Measurements from ENCODE around the gene NPIPB2. TPM values are rescaled to one million over a fixed set of nuclear protein-coding genes. Genes with fewer than 3 reads are reported as not detected.

Gene NPIPB2
- total RNA-seq, 4 donors from 2014 or later = 1.4 to 5.9 (median 4.1) TPM

DNA sequence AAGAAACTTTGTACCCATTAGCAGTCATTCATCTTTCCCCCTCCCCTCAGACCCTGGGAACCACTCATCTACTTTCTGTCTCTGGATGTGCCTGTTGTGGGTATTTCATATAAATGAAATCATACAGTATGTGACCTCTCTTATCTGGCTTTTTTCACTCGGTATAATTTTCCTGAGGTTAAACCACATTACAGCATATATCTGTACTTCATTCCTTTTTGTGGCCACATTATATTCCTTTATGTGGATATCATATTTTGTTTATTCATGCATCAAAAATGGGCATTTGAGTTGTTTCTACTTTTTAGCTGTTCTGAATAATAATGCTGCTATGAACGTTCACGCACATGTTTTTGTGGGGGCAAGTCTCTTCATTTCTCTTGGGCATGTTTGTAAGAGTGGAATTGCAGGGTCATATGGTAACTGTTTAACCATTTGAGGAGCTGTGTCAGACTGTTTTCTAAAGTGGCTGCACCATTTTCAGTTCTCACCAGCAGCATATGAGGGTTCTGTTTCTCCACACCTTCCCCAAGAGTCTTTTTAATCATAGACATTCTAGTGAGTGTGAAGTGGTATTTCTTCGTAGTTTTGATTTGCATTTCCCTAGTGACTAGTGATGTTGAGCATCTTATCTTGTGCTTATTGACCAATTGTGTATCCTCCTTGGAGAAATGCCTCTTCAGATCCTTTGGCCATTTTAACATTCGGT lies 38.4 kb upstream of the NPIPB2 start:
- Histone ChIP-seq H3K27ac (no peak overlapping the region), H3K4me1 (peaks cover 0 to 27% (median 6%) of the 10 kb centered on the region in 3 donors), H3K9me3 (no peaks in the 10 kb centered on the region), H3K4me3 (no peak overlapping the region), H3K27me3 (no peaks in the 10 kb centered on the region), H3K36me3 (no peaks in the 10 kb centered on the region)
- WGBS, 2 donors (ENCODE audit: low coverage in 1 of 2) = 74 to 82% methylated on average over 4 to 5 of the region's 5 CpGs
- TF ChIP-seq, protein P1, sequence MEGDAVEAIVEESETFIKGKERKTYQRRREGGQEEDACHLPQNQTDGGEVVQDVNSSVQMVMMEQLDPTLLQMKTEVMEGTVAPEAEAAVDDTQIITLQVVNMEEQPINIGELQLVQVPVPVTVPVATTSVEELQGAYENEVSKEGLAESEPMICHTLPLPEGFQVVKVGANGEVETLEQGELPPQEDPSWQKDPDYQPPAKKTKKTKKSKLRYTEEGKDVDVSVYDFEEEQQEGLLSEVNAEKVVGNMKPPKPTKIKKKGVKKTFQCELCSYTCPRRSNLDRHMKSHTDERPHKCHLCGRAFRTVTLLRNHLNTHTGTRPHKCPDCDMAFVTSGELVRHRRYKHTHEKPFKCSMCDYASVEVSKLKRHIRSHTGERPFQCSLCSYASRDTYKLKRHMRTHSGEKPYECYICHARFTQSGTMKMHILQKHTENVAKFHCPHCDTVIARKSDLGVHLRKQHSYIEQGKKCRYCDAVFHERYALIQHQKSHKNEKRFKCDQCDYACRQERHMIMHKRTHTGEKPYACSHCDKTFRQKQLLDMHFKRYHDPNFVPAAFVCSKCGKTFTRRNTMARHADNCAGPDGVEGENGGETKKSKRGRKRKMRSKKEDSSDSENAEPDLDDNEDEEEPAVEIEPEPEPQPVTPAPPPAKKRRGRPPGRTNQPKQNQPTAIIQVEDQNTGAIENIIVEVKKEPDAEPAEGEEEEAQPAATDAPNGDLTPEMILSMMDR (IDR thresholded peaks at IDR 0.05) = no peak
- TF ChIP-seq POLR2A (IDR thresholded peaks at IDR 0.05) = no peak
- no peak for ATAC-seq

DNA sequence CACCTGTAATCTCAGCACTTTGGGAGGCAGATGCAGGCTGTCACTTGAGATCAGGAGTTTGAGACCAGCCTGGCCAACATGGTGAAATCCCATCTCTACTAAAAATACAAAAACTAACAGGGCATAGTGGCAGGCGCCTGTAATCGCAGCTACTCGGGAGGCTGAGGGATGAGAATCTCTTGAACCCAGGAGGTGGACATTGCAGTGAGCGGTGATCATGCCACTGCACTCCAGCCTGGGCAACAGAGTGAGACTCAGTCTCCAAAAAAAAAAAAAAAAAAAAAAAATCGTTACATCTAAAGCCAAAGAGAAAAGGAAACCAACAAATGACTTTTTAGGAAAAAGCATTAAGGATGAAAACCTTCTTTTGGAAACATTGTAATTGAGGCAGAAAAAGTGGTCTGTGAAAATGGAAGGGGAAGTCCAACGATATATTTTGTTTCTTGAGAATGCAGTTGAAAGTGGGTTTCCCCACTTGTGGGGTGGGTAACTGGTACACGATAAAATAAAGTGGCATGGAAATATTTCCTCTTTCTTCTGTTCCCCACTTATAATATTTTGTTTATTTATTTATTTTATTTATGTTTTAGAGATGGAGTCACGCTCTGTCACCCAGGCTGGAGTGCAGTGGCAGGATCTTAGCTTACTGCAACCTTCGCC lies 37.3 kb upstream of the NPIPB2 start:
- Histone ChIP-seq H3K27ac (peak overlapping the region in 1 of 4 donors; percentile 86), H3K4me1 (peaks cover 0 to 28% (median 6%) of the 10 kb centered on the region in 3 donors), H3K36me3 (peaks cover 0 to 2% of the 10 kb centered on the region in 2 donors), H3K4me3 (no peak overlapping the region), H3K27me3 (no peaks in the 10 kb centered on the region), H3K9me3 (no peaks in the 10 kb centered on the region)
- ATAC-seq = no peak
- TF ChIP-seq POLR2AphosphoS5 (IDR thresholded peaks at IDR 0.05) (no peak), POLR2A (IDR thresholded peaks at IDR 0.05) (no peak)
- WGBS, 2 donors (ENCODE audit: low coverage in 1 of 2) = 78 to 84% methylated on average over 6 to 9 of the region's 9 CpGs

DNA sequence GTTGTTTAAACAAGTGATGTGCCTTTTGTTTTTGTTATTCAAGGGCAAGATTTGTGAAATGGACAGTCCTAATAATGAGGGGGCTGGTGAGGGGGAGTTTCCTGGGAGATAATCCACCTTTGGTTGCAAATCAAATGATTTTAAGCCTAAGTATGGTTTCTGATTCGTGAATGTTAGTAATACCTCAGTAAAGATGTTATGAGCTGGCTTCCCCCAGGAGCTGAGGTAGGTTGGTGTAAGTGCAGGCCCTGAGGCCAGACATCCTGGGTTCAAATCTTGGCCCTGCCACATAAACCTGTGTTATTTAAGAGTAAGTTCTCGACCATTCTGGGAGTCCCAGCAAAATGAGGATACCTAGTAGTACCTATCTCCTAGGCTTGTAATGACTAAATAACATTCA lies 36.2 kb upstream of the NPIPB2 start:
- Histone ChIP-seq H3K36me3 (peaks cover 0 to 8% of the 10 kb centered on the region in 2 donors), H3K4me3 (peak overlapping the region in 1 of 2 donors; percentile 95), H3K9me3 (no peaks in the 10 kb centered on the region), H3K27ac (peak overlapping the region in 3 of 4 donors; percentile 86 to 93 (median 86)), H3K27me3 (no peaks in the 10 kb centered on the region), H3K4me1 (peaks cover 0 to 28% (median 6%) of the 10 kb centered on the region in 3 donors)
- ATAC-seq = no peak
- 44% methylated on average over 1 of the region's 2 CpGs; no CpG with 5 or more reads in 1 of the 2 donors for WGBS, 2 donors (ENCODE audit: low coverage in 1 of 2)
- no peak for TF ChIP-seq EP300 (IDR thresholded peaks at IDR 0.05)
- no peak for TF ChIP-seq POLR2AphosphoS5 (IDR thresholded peaks at IDR 0.05)
- TF ChIP-seq, protein P1 (IDR thresholded peaks at IDR 0.05) = no peak
- no peak for TF ChIP-seq POLR2A (IDR thresholded peaks at IDR 0.05)

DNA sequence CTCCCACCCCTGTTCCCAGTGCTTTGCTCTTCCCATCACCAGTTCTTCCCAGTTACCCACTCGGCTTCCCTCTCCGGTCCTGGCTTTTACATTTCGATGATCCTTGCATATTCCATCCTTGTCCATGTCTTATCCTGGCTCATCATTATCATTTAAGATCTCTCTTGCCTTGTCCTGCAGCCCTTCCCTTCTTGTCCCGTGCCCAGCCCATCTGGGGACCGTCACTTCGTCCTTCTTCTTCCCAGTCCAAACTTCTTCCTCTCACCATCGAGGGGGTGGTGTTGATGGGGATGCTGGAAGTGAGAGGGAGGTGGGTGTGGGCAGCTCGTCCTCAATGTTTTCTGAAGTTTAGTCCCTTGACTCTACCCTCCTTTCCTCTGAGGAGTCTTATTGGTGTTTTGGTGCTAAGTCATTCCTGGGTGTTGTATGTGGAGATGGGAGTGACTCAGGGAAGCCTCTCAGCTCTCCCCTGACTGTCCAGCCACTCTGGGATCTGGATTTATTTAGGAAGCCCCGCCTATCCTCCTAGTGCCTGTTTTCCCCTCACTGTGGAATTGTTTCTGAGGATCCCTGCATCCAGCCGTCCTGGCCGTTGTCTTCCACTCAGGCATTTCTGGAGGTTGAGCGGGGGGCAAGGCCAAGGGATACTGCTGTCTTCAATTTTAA lies 35.7 kb upstream of the NPIPB2 start:
- no peaks in the 10 kb centered on the region for H3K9me3 ChIP-seq
- peak overlapping the region; percentile 49 to 93 (median 86) for H3K27ac ChIP-seq
- no peak for TF ChIP-seq EP300 (IDR thresholded peaks at IDR 0.05)
- TF ChIP-seq, protein P1 (IDR thresholded peaks at IDR 0.05) = no peak
- peak; percentile 27 for TF ChIP-seq POLR2AphosphoS5 (IDR thresholded peaks at IDR 0.05)
- TF ChIP-seq POLR2A (IDR thresholded peaks at IDR 0.05) = no peak
- H3K4me3 ChIP-seq = peak overlapping the region; percentile 54 to 95
- H3K27me3 ChIP-seq = no peaks in the 10 kb centered on the region
- WGBS, 2 donors (ENCODE audit: low coverage in 1 of 2) = 0 to 4% methylated on average over 7 to 11 of the region's 12 CpGs
- peaks cover 0 to 8% of the 10 kb centered on the region in 2 donors for H3K36me3 ChIP-seq
- peaks cover 0 to 28% (median 6%) of the 10 kb centered on the region in 3 donors for H3K4me1 ChIP-seq
- ATAC-seq = peak; percentile 80

DNA sequence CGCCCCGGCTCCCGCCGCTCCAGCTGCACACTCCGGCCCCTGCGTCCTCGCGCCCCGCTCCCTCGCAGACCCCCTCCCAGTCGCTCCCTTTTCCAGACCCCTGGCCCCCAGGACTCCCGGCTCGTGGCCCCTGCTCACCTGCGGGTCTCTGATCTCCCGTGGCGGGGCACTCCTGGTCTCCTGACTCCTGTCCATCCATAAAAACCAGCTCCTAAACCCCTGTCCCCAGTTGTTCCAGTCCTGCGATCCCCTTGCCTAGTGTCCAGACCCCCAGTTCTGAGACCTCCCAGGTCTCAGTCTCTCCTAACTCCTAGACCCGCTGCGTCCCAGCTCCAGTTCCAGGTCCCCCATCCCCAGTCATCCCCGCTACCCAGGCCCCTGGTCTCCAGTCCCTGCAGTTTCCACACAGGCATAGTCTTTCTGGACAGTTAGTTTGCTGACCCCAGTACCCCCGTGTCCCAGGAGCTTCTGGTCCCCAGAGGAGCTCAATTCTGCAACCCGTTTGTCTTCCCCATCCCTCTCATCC lies 35.1 kb upstream of the NPIPB2 start:
- Histone ChIP-seq H3K27ac (peak overlapping the region; percentile 49 to 93 (median 86)), H3K9me3 (no peaks in the 10 kb centered on the region), H3K27me3 (no peaks in the 10 kb centered on the region), H3K4me1 (peaks cover 0 to 28% (median 6%) of the 10 kb centered on the region in 3 donors), H3K36me3 (peaks cover 0 to 8% of the 10 kb centered on the region in 2 donors), H3K4me3 (peak overlapping the region; percentile 54 to 95)
- TF ChIP-seq, protein P1 (IDR thresholded peaks at IDR 0.05) = no peak
- TF ChIP-seq EP300 (IDR thresholded peaks at IDR 0.05) (no peak), POLR2AphosphoS5 (IDR thresholded peaks at IDR 0.05) (no peak), POLR2A (IDR thresholded peaks at IDR 0.05) (no peak)
- ATAC-seq = peak; percentile 32
- WGBS, 2 donors (ENCODE audit: low coverage in 1 of 2) = 0% methylated on average over 9 to 16 of the region's 22 CpGs
